Neural cell (in vitro differentiated cells): ENCODE data around the gene SLC2A4RG.

Experiments
- CTCF ChIP-seq: fragments of 450-650 bp; IDR thresholded peaks from 2 replicates; pipeline ENCODE4 v1.5.1; 2014; ENCODE audit warnings: antibody characterized with exemption, mild to moderate bottlenecking, moderate library complexity; ENCODE audit not compliant: poor library complexity, severe bottlenecking
- EP300 ChIP-seq: fragments of 450-650 bp; conservative IDR thresholded peaks from 2 replicates; pipeline ENCODE4 v1.6.1; 2014; ENCODE audit warnings: antibody characterized with exemption, mild to moderate bottlenecking, moderate library complexity; ENCODE audit not compliant: poor library complexity, severe bottlenecking
- EZH2 ChIP-seq: fragments of 200-600, 300-800 bp; shearing (Covaris generic), sonication (generic); IDR thresholded peaks from 2 replicates; pipeline ENCODE4 v1.6.1; 2014; ENCODE audit warnings: antibody characterized with exemption, low read length, borderline replicate concordance, mild to moderate bottlenecking; ENCODE audit not compliant: insufficient read depth, poor library complexity, severe bottlenecking
- MXI1 ChIP-seq: fragments of 450-650 bp; conservative IDR thresholded peaks from 2 replicates; pipeline ENCODE4 v1.6.1; 2014; ENCODE audit warnings: antibody characterized with exemption, mild to moderate bottlenecking; ENCODE audit not compliant: poor library complexity, severe bottlenecking
- POLR2AphosphoS5 ChIP-seq: IDR thresholded peaks from 2 replicates; pipeline ENCODE4 v1.6.1; 2012
- RAD21 ChIP-seq: fragments of 450-650 bp; conservative IDR thresholded peaks from 2 replicates; pipeline ENCODE4 v1.6.1; 2014; ENCODE audit warnings: antibody characterized with exemption, mild to moderate bottlenecking, moderate library complexity
- SMC3 ChIP-seq: fragments of 450-650 bp; conservative IDR thresholded peaks from 2 replicates; pipeline ENCODE4 v1.6.1; 2014; ENCODE audit warnings: antibody characterized with exemption, mild to moderate bottlenecking, moderate library complexity; ENCODE audit not compliant: poor library complexity
- TAF1 ChIP-seq: IDR thresholded peaks from 2 replicates; pipeline ENCODE4 v1.6.1; 2012; ENCODE audit warnings: low read depth
- TF ChIP-seq, protein P1 (sequence below): IDR thresholded peaks from 2 replicates; pipeline ENCODE4 v1.6.1; 2012; ENCODE audit warnings: borderline replicate concordance

- no peak for TF ChIP-seq CTCF
- no peak for TF ChIP-seq POLR2AphosphoS5
- TF ChIP-seq EZH2, result no peak
- TF ChIP-seq TAF1, result no peak
- TF ChIP-seq EP300, result no peak
- TF ChIP-seq MXI1, result no peak
- TF ChIP-seq RAD21, result no peak
- TF ChIP-seq, protein P1, sequence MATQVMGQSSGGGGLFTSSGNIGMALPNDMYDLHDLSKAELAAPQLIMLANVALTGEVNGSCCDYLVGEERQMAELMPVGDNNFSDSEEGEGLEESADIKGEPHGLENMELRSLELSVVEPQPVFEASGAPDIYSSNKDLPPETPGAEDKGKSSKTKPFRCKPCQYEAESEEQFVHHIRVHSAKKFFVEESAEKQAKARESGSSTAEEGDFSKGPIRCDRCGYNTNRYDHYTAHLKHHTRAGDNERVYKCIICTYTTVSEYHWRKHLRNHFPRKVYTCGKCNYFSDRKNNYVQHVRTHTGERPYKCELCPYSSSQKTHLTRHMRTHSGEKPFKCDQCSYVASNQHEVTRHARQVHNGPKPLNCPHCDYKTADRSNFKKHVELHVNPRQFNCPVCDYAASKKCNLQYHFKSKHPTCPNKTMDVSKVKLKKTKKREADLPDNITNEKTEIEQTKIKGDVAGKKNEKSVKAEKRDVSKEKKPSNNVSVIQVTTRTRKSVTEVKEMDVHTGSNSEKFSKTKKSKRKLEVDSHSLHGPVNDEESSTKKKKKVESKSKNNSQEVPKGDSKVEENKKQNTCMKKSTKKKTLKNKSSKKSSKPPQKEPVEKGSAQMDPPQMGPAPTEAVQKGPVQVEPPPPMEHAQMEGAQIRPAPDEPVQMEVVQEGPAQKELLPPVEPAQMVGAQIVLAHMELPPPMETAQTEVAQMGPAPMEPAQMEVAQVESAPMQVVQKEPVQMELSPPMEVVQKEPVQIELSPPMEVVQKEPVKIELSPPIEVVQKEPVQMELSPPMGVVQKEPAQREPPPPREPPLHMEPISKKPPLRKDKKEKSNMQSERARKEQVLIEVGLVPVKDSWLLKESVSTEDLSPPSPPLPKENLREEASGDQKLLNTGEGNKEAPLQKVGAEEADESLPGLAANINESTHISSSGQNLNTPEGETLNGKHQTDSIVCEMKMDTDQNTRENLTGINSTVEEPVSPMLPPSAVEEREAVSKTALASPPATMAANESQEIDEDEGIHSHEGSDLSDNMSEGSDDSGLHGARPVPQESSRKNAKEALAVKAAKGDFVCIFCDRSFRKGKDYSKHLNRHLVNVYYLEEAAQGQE, result no peak
- no peak for TF ChIP-seq SMC3
These were observed 5.8 kb downstream of the SLC2A4RG start for GRCh38 chr20:63745424-63745805.
